Measurements from ENCODE around the gene AHNAK. TPM values are rescaled to one million over a fixed set of nuclear protein-coding genes. Genes with fewer than 3 reads are reported as not detected.
A peak's percentile ranks its signal among the peaks of the same experiment; 100 is the strongest.

Gene AHNAK
- total RNA-seq, 1 donor from 2014 or later = 809 TPM

DNA sequence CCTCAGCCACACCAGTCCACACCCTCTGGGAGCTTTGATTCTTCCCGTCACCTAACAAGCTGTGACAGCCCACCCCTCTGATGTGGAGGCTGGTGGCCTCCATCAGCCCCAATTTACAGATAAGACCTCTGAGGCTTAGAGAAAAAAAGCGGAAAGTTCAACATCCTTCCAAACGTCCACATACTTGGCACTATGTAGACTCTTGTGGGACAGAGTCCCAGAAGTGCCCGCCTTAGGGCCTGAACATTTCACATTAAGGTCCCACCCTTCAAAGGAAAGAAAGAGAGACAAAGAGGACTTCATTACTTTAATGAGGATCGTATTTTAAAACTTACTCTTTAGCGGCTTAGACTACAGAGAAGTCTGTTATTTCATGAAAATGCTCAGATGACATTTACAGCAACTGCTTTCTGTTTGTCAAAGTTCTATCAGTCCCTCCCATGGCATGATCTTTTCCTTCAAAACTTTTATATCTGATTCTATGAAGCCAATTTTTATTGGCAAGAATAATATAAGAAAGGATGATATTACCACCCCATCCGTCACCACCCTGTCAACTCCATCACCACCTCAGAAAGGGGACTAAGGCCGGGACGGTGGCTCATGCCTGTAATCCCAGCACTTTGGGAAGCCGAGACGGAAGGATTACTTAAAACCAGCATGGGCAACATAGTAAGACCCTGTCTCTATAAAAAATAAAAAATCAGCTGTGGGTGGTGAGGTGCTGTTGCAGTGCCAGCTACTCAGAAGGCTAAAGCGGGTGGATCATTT is 143.5 kb downstream of the AHNAK start:
- no peaks in the 10 kb centered on the region for H3K9me3 ChIP-seq
- H3K36me3 ChIP-seq = no peaks in the 10 kb centered on the region
- H3K27ac ChIP-seq = peak overlapping the region; percentile 67
- intact Hi-C loops (cut with DNase I) = no loop called here
- H3K4me3 ChIP-seq = no peak overlapping the region
- H3K27me3 ChIP-seq (ENCODE audit: low read depth) = no peaks in the 10 kb centered on the region
- ATAC-seq (no peak), DNase-seq (no peak)
- peaks cover 44% of the 10 kb centered on the region for H3K4me1 ChIP-seq
- TF ChIP-seq, protein P1, sequence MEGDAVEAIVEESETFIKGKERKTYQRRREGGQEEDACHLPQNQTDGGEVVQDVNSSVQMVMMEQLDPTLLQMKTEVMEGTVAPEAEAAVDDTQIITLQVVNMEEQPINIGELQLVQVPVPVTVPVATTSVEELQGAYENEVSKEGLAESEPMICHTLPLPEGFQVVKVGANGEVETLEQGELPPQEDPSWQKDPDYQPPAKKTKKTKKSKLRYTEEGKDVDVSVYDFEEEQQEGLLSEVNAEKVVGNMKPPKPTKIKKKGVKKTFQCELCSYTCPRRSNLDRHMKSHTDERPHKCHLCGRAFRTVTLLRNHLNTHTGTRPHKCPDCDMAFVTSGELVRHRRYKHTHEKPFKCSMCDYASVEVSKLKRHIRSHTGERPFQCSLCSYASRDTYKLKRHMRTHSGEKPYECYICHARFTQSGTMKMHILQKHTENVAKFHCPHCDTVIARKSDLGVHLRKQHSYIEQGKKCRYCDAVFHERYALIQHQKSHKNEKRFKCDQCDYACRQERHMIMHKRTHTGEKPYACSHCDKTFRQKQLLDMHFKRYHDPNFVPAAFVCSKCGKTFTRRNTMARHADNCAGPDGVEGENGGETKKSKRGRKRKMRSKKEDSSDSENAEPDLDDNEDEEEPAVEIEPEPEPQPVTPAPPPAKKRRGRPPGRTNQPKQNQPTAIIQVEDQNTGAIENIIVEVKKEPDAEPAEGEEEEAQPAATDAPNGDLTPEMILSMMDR (IDR thresholded peaks at IDR 0.05) = no peak

DNA sequence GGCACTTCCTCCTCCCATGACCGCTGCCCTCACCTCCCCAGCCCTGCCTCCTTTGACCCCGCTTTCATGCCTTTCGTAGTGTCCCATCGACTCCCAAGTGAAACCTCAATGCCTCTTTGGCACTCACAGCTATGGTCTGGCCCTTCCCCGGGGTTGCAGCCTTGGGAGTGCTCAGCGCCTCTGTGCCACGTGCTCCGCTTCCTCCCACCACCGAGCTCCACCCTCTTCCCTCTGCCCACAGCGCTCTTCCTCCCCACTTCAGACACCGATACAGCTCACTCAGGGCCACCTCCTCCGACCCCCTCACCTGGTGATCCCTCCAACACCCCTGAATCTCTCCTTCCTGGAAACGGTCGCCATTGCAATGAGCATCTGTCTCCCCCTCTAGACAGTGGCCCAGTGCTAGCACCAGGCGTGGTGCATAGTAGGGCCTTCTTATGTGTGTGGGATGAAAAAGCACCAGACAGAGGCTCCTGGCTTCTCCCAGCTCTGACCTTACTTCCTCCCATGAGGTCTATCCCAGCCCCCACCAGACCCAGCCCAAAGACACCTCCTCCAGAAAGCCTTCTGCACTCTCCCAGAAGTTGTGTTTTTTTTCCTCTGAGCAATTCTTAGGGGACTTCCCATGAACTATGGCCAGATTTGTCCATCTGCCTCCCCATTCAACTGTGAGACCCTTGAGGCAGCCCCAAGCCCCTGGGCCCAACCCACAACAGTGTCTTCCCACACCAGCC is 144.2 kb downstream of the AHNAK start:
- Histone ChIP-seq H3K27ac (peak overlapping the region; percentile 67), H3K36me3 (no peaks in the 10 kb centered on the region), H3K27me3 (ENCODE audit: low read depth) (no peaks in the 10 kb centered on the region), H3K4me3 (no peak overlapping the region), H3K4me1 (peaks cover 51% of the 10 kb centered on the region), H3K9me3 (no peaks in the 10 kb centered on the region)
- ATAC-seq (peak; percentile 72 to 76), DNase-seq (peak; percentile 71)
- TF ChIP-seq, protein P1 (IDR thresholded peaks at IDR 0.05) = no peak
- intact Hi-C loops (cut with DNase I) = no loop called here

DNA sequence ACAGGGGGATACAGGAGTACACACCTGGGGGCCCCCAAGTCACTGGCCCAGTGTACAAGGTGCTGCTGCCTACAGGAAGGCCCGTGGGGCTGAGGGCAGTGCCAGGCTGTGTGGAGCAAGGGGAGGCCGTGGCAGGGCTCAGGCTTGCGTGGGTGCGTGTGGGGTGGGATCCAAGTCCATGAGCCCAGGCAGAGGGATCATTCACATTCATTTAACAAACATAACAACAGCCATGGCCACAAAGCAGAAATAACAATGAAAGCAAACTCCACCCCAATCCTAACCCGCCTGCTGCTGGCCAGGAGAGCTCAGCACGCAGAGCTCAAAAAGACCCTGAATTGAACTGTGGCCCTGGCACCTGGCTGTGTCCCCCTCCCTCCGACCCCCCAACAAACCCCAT is 144.8 kb downstream of the AHNAK start:
- DNase-seq (no peak), ATAC-seq (peak in 1 of 2 donors; percentile 5)
- TF ChIP-seq, protein P1 (IDR thresholded peaks at IDR 0.05) = no peak
- Histone ChIP-seq H3K27me3 (ENCODE audit: low read depth) (no peaks in the 10 kb centered on the region), H3K9me3 (no peaks in the 10 kb centered on the region), H3K4me3 (no peak overlapping the region), H3K36me3 (no peaks in the 10 kb centered on the region), H3K27ac (peak overlapping the region; percentile 67), H3K4me1 (peaks cover 51% of the 10 kb centered on the region)
- intact Hi-C loops (cut with DNase I) = no loop called here

DNA sequence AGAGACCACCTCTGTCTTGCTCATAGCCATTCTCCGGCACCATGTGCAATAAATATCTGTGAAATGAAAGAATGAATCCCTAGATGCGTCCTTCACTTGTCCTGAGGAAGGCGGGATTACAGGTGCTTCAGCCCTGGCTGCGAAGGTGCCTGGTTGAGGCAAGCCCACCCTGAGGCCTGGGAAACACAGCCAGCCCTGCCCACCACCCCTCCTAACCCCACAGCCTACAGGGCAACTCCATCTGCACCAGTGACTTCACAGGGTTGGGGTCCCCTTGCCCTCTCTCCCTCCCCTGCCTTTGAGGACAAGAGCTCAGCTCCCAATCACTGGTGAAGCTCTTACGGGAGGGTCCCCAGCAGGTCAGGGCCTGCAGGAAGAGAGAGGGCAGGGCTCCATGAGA is 145.2 kb downstream of the AHNAK start:
- intact Hi-C loops (cut with DNase I) = no loop called here
- peaks cover 51% of the 10 kb centered on the region for H3K4me1 ChIP-seq
- ATAC-seq = no peak
- no peaks in the 10 kb centered on the region for H3K9me3 ChIP-seq
- TF ChIP-seq, protein P1 (IDR thresholded peaks at IDR 0.05) = no peak
- H3K36me3 ChIP-seq = no peaks in the 10 kb centered on the region
- DNase-seq = no peak
- no peaks in the 10 kb centered on the region for H3K27me3 ChIP-seq (ENCODE audit: low read depth)
- no peak overlapping the region for H3K4me3 ChIP-seq
- peak overlapping the region; percentile 67 for H3K27ac ChIP-seq

DNA sequence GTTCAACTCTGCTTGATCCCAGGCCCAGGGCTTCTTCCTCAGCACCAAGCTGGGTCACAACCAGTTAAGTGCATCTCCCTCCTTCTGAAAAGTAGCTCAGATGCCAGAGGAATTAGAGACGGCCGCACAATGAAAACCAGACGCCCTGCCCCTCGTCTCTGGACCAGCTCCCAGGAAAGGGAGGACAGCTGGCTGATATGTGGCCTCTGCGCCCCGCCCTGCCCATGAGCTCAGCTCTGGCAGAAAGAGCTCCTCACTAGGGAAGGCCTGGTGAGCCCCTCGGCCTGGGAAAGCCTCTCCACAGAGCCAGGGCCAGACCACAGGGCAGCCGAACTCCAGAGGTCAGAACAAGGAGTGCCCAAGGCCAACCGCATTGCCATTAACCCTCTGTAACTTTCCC is 145.8 kb downstream of the AHNAK start:
- Histone ChIP-seq H3K36me3 (no peaks in the 10 kb centered on the region), H3K27me3 (ENCODE audit: low read depth) (no peaks in the 10 kb centered on the region), H3K9me3 (no peaks in the 10 kb centered on the region), H3K4me3 (no peak overlapping the region), H3K27ac (peak overlapping the region; percentile 67), H3K4me1 (peaks cover 51% of the 10 kb centered on the region)
- ATAC-seq = peak; percentile 49 to 54
- intact Hi-C loops (cut with DNase I) = no loop called here
- DNase-seq = peak; percentile 67
- TF ChIP-seq, protein P1 (IDR thresholded peaks at IDR 0.05) = no peak

All from lower lobe of right lung (tissue), 2 donors.